HL-60 (cell line): Measurements from ENCODE around the gene ERBB4.

Experiments
- CTCF ChIP-seq: IDR thresholded peaks from one replicate; pipeline ENCODE4 v1.5.1; 2011; ENCODE audit warnings: low read length, control low read depth, inconsistent platforms; ENCODE audit not compliant: insufficient read depth
- TF ChIP-seq, protein P1 (sequence below): IDR thresholded peaks from 2 replicates; pipeline ENCODE4 v1.6.1; 2012; ENCODE audit warnings: low read depth; ENCODE audit not compliant: insufficient replicate concordance

- TF ChIP-seq, protein P1, sequence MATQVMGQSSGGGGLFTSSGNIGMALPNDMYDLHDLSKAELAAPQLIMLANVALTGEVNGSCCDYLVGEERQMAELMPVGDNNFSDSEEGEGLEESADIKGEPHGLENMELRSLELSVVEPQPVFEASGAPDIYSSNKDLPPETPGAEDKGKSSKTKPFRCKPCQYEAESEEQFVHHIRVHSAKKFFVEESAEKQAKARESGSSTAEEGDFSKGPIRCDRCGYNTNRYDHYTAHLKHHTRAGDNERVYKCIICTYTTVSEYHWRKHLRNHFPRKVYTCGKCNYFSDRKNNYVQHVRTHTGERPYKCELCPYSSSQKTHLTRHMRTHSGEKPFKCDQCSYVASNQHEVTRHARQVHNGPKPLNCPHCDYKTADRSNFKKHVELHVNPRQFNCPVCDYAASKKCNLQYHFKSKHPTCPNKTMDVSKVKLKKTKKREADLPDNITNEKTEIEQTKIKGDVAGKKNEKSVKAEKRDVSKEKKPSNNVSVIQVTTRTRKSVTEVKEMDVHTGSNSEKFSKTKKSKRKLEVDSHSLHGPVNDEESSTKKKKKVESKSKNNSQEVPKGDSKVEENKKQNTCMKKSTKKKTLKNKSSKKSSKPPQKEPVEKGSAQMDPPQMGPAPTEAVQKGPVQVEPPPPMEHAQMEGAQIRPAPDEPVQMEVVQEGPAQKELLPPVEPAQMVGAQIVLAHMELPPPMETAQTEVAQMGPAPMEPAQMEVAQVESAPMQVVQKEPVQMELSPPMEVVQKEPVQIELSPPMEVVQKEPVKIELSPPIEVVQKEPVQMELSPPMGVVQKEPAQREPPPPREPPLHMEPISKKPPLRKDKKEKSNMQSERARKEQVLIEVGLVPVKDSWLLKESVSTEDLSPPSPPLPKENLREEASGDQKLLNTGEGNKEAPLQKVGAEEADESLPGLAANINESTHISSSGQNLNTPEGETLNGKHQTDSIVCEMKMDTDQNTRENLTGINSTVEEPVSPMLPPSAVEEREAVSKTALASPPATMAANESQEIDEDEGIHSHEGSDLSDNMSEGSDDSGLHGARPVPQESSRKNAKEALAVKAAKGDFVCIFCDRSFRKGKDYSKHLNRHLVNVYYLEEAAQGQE, result no peak
- no peak for TF ChIP-seq CTCF
These were observed 50.0 kb downstream of the ERBB4 start for GRCh38 chr2:212488611-212489010.
